Activated CD4-positive, alpha-beta memory T cell treated with anti-CD3 and anti-CD28 coated beads for 36 hours (primary cell): ENCODE measurements around the gene NPAS2. TPM values are rescaled to one million over a fixed set of nuclear protein-coding genes. Genes with fewer than 3 reads are reported as not detected.
A peak's percentile ranks its signal among the peaks of the same experiment; 100 is the strongest.

Experiments used
- CTCF ChIA-PET: fragments of 350-600 bp; sonication (Branson Sonifier 250); formaldehyde crosslinking; loops from one replicate; lab custom pipeline; 2021; ENCODE audit warnings: antibody characterized with exemption, inconsistent platforms; lab: Charles Lee
- POLR2A ChIA-PET: fragments of 350-600 bp; sonication (Branson Sonifier 250); formaldehyde crosslinking; loops from one replicate; lab custom pipeline; 2021; ENCODE audit warnings: antibody characterized with exemption; lab: Charles Lee
- DNase-seq: peaks from one replicate; pipeline ENCODE4 v3.0.0-alpha.2; 2020
- H3K27ac Mint-ChIP-seq: one replicate; pipeline ENCODE4 v1.8.0; 2021; ENCODE audit warnings: mixed read lengths
- H3K27me3 Mint-ChIP-seq: one replicate; pipeline ENCODE4 v1.8.0; 2021; ENCODE audit warnings: mixed read lengths
- H3K36me3 Mint-ChIP-seq: one replicate; pipeline ENCODE4 v1.8.0; 2021; ENCODE audit warnings: mixed read lengths
- H3K4me1 Mint-ChIP-seq: one replicate; pipeline ENCODE4 v1.8.0; 2021; ENCODE audit warnings: low read depth, mixed read lengths
- H3K4me3 Mint-ChIP-seq: one replicate; pipeline ENCODE4 v1.8.0; 2021; ENCODE audit warnings: mild to moderate bottlenecking, mixed read lengths
- H3K9me3 Mint-ChIP-seq: one replicate; pipeline ENCODE4 v1.8.0; 2021; ENCODE audit warnings: mixed read lengths
- intact Hi-C: fragments of 100-400 bp; cut with micrococcal nuclease; formaldehyde crosslinking; loops from one replicate; pipeline ENCODE4 v1.15.1; 2023
- total RNA-seq, 2 experiments: library from RNA; stranded (reverse); gene quantifications; one replicate each; pipeline ENCODE4 v1.2.3, GENCODE V29; 2021

Gene NPAS2
- total RNA-seq, 2 experiments from 2014 or later = 1.4 to 2.3 TPM

DNA sequence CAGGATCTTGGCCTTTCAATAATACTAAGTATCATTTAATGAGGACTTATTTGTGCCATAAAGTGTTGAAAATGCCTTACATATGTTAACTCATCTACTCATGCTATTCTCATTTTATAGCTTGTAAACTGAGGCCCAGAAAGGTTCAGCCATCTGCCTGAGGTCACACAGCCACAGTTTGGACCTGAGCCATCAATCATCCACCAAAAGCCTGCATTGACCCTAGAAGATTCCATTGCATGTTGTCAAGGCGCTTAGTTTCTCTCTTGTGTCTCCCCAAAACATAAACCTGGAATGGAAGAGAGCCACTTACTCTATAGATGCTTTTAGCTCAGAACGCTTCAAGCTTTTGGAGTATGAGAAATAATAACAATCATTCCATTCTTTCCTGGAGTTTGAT is 26.8 kb downstream of the NPAS2 start:
- ChIA-PET CTCF (no interaction called here), POLR2A (no interaction called here)
- no peaks in the 10 kb centered on the region for H3K36me3 Mint-ChIP-seq
- no peaks in the 10 kb centered on the region for H3K9me3 Mint-ChIP-seq
- H3K4me1 Mint-ChIP-seq = no peaks in the 10 kb centered on the region
- intact Hi-C loops = no loop called here
- H3K27ac Mint-ChIP-seq = no peak overlapping the region
- no peak overlapping the region for H3K4me3 Mint-ChIP-seq
- no peak for DNase-seq
- peaks cover 5% of the 10 kb centered on the region for H3K27me3 Mint-ChIP-seq

DNA sequence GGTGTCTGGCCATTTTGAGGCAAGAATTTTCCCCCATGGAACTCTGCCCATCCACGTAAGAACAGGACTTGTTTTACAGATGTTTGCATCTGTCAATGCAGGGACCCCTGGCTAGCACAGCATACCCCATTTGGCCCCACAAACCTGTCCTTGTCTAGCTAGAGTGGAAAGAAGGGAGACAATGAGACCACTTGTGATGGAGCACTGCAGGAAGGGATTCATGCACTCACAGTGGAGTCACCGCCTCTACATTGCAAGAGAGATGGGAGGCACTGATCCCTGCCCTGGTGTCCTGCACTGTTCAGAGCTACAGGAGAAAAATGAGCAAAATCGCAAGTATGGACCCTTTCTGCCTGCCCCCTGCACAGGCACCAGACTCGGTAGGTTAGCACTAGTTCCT is 32.5 kb downstream of the NPAS2 start:
- H3K9me3 Mint-ChIP-seq = no peaks in the 10 kb centered on the region
- no peak overlapping the region for H3K4me3 Mint-ChIP-seq
- intact Hi-C loops = no loop called here
- peaks cover 5% of the 10 kb centered on the region for H3K27me3 Mint-ChIP-seq
- H3K27ac Mint-ChIP-seq = no peak overlapping the region
- DNase-seq = no peak
- CTCF ChIA-PET = no interaction called here
- no peaks in the 10 kb centered on the region for H3K36me3 Mint-ChIP-seq
- H3K4me1 Mint-ChIP-seq = no peaks in the 10 kb centered on the region
- POLR2A ChIA-PET = no interaction called here

- POLR2A ChIA-PET = no interaction called here
- CTCF ChIA-PET = no interaction called here
- peak; percentile 10 for DNase-seq
- H3K27ac Mint-ChIP-seq = no peak overlapping the region
- no peaks in the 10 kb centered on the region for H3K36me3 Mint-ChIP-seq
- no peaks in the 10 kb centered on the region for H3K4me1 Mint-ChIP-seq
- no peak overlapping the region for H3K4me3 Mint-ChIP-seq
- intact Hi-C loops = no loop called here
- peaks cover 5% of the 10 kb centered on the region for H3K27me3 Mint-ChIP-seq
- no peaks in the 10 kb centered on the region for H3K9me3 Mint-ChIP-seq
Observed at GRCh38 chr2:100852999-100853908, 33.3 kb downstream of the NPAS2 start.

DNA sequence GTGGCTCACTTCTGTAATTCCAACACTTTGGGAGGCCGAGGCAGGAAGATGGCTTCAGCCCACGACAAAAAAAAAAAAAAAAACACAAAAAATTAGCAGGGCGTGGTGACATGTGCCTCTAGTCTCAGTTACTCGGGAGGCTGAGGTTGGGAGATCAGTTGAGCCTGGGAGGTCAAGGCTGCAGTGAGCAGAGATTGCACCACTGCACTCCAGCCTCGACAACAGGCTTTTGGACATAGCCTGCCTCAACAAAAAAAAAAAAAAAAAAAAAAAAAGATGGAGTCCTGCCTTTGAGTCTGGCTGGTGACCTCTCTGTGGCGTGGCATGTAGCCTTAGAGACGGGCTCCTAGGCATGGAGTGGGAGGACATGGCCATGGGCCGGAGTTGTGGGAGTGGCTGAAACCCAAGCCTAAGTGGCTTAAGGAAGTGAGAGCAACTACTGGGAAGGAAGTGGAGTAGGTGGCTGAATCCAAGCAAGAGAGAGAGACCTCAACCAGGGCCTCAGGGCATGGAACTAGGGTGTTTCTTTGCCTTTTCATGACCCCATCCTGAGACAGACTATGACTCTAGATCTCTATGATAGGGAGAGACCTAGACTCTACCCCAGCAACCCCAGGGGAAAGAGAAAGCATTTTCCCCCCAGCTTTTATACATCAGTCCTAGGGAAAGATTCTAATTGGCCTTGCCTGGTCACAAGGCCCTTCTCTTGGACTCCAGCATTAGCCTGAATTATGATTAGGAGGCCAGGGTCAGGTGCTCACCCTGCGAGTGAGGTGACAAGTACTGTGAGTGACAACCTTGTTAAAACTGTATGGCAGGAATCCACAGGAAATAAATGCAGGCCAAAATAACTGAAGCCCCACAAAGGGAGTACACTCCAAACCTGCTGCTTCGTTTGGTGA is 34.2 kb downstream of the NPAS2 start:
- intact Hi-C loops = no loop called here

GRCh38 chr2:100855084-100855483 is 35.1 kb downstream of the NPAS2 start:
- ChIA-PET CTCF (no interaction called here), POLR2A (no interaction called here)
- H3K4me3 Mint-ChIP-seq = no peak overlapping the region
- H3K4me1 Mint-ChIP-seq = no peaks in the 10 kb centered on the region
- no peak overlapping the region for H3K27ac Mint-ChIP-seq
- no peaks in the 10 kb centered on the region for H3K9me3 Mint-ChIP-seq
- no peaks in the 10 kb centered on the region for H3K36me3 Mint-ChIP-seq
- DNase-seq = no peak
- intact Hi-C loops = no loop called here
- H3K27me3 Mint-ChIP-seq = no peaks in the 10 kb centered on the region

More for the DNA sequence above, 34.2 kb downstream of the NPAS2 start:
- H3K36me3 Mint-ChIP-seq = no peaks in the 10 kb centered on the region
- H3K27me3 Mint-ChIP-seq = peaks cover under 1% of the 10 kb centered on the region
- ChIA-PET CTCF (no interaction called here), POLR2A (no interaction called here)
- no peaks in the 10 kb centered on the region for H3K4me1 Mint-ChIP-seq
- no peak for DNase-seq
- H3K4me3 Mint-ChIP-seq = no peak overlapping the region
- no peaks in the 10 kb centered on the region for H3K9me3 Mint-ChIP-seq
- no peak overlapping the region for H3K27ac Mint-ChIP-seq

DNA sequence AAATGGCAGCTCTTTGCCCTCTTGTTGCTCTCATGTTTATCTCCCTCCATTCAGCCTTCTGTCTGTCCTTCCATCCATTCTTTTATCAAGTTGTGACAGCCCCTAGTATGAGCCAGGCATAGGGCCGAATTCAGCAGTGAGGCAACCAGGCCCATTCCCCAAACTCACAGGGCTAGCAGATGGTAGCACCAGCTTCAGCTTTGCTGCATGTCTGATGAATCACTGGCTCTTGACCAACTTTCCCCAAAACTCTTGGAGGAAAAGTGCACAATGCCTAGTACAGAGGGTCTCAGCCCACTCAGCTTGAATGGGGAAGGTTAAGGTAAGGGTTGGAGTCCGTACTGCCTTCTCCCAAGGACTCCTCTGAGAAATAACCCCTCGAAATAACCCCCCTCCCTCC is 35.7 kb downstream of the NPAS2 start:
- Mint-ChIP-seq H3K27me3 (no peaks in the 10 kb centered on the region), H3K27ac (no peak overlapping the region), H3K9me3 (no peaks in the 10 kb centered on the region), H3K36me3 (no peaks in the 10 kb centered on the region), H3K4me3 (no peak overlapping the region), H3K4me1 (no peaks in the 10 kb centered on the region)
- no peak for DNase-seq
- intact Hi-C loops = no loop called here
- ChIA-PET CTCF (no interaction called here), POLR2A (no interaction called here)

- no peak for DNase-seq
- ChIA-PET CTCF (no interaction called here), POLR2A (no interaction called here)
- H3K36me3 Mint-ChIP-seq = no peaks in the 10 kb centered on the region
- H3K9me3 Mint-ChIP-seq = no peaks in the 10 kb centered on the region
- no peak overlapping the region for H3K27ac Mint-ChIP-seq
- no peaks in the 10 kb centered on the region for H3K4me1 Mint-ChIP-seq
- no peak overlapping the region for H3K4me3 Mint-ChIP-seq
- no peaks in the 10 kb centered on the region for H3K27me3 Mint-ChIP-seq
- intact Hi-C loops = no loop called here
Observed at GRCh38 chr2:100856732-100857131, 36.8 kb downstream of the NPAS2 start.

DNA sequence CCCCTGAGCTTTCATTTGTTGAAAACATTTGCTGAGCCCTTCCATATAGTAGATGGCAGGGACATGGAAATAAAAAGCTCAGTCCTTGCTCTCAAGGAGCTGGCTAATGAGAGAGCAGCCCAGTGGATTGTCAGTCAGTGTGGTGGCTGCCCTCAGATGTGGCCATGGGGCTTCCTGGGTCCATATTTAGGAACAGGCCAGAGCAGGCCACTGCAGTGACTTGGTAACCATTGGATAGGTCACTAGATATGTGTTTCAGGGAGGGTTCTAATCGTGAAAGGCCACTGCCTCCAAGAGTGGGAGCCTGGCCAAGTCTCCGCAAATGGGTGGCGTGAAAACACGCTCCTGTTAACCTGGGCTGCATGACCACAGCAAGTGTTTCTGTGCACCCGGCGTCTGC is 37.4 kb downstream of the NPAS2 start:
- no peak for DNase-seq
- no peaks in the 10 kb centered on the region for H3K36me3 Mint-ChIP-seq
- no peak overlapping the region for H3K4me3 Mint-ChIP-seq
- intact Hi-C loops = no loop called here
- H3K9me3 Mint-ChIP-seq = no peaks in the 10 kb centered on the region
- CTCF ChIA-PET = no interaction called here
- no peak overlapping the region for H3K27ac Mint-ChIP-seq
- POLR2A ChIA-PET = interaction anchor here (0.6 kb wide), 1 partner anchor 227 kb away, joined by 3 read pairs; no protein-coding TSS in a partner anchor
- no peaks in the 10 kb centered on the region for H3K4me1 Mint-ChIP-seq
- no peaks in the 10 kb centered on the region for H3K27me3 Mint-ChIP-seq

GRCh38 chr2:100857915-100858314 is 38.0 kb downstream of the NPAS2 start:
- H3K4me1 Mint-ChIP-seq = no peaks in the 10 kb centered on the region
- H3K9me3 Mint-ChIP-seq = no peaks in the 10 kb centered on the region
- POLR2A ChIA-PET = interaction anchor here (0.6 kb wide), 1 partner anchor 228 kb away, joined by 3 read pairs; no protein-coding TSS in a partner anchor
- CTCF ChIA-PET = no interaction called here
- no peak overlapping the region for H3K27ac Mint-ChIP-seq
- H3K27me3 Mint-ChIP-seq = no peaks in the 10 kb centered on the region
- no peak for DNase-seq
- H3K4me3 Mint-ChIP-seq = no peak overlapping the region
- intact Hi-C loops = no loop called here
- H3K36me3 Mint-ChIP-seq = no peaks in the 10 kb centered on the region

- Mint-ChIP-seq H3K27me3 (peaks cover 2% of the 10 kb centered on the region), H3K4me3 (no peak overlapping the region), H3K4me1 (no peaks in the 10 kb centered on the region), H3K27ac (no peak overlapping the region), H3K36me3 (no peaks in the 10 kb centered on the region), H3K9me3 (no peaks in the 10 kb centered on the region)
- intact Hi-C loops = no loop called here
- DNase-seq = no peak
- ChIA-PET POLR2A (no interaction called here), CTCF (no interaction called here)
Observed at GRCh38 chr2:100859902-100860301, 40.0 kb downstream of the NPAS2 start.

- no peak for DNase-seq
- no peak overlapping the region for H3K27ac Mint-ChIP-seq
- H3K36me3 Mint-ChIP-seq = no peaks in the 10 kb centered on the region
- H3K4me3 Mint-ChIP-seq = no peak overlapping the region
- no peaks in the 10 kb centered on the region for H3K4me1 Mint-ChIP-seq
- ChIA-PET POLR2A (no interaction called here), CTCF (no interaction called here)
- no peaks in the 10 kb centered on the region for H3K9me3 Mint-ChIP-seq
- H3K27me3 Mint-ChIP-seq = peaks cover 2% of the 10 kb centered on the region
- intact Hi-C loops = no loop called here
Observed at GRCh38 chr2:100861340-100861739, 41.4 kb downstream of the NPAS2 start.

GRCh38 chr2:100862081-100862480 is 42.1 kb downstream of the NPAS2 start:
- no peak for DNase-seq
- H3K36me3 Mint-ChIP-seq = no peaks in the 10 kb centered on the region
- POLR2A ChIA-PET = no interaction called here
- H3K27me3 Mint-ChIP-seq = peaks cover 2% of the 10 kb centered on the region
- CTCF ChIA-PET = no interaction called here
- intact Hi-C loops = no loop called here
- no peak overlapping the region for H3K27ac Mint-ChIP-seq
- peaks cover 2% of the 10 kb centered on the region for H3K9me3 Mint-ChIP-seq
- H3K4me3 Mint-ChIP-seq = no peak overlapping the region
- no peaks in the 10 kb centered on the region for H3K4me1 Mint-ChIP-seq
